Heart right ventricle (tissue), 16 donors: ENCODE measurements around the gene PRR9. TPM values are rescaled to one million over a fixed set of nuclear protein-coding genes. Genes with fewer than 3 reads are reported as not detected.

ENCODE experiments used
- ATAC-seq, 8 donors: fragments of 200-7000 bp; cut with Tn5 transposase; one replicate each; pipeline ENCODE4 v1.9.1; 2020; ENCODE audit warnings: mild to moderate bottlenecking in 8 of 8, moderate library complexity in 8 of 8, moderate number of reproducible peaks in 1 of 8
- DNase-seq, 2 donors: peaks; one replicate each; pipeline ENCODE4 v3.0.0-alpha.2; 2020
- H3K27ac ChIP-seq, 10 donors: fragments of 200-600 bp; sonication (generic) in 2 of 10; one replicate each; pipeline versions ENCODE4 v1.5.0 to v1.8.0; 2020 to 2022; ENCODE audit warnings: mild to moderate bottlenecking in 3 of 10
- H3K27me3 ChIP-seq, 7 donors: fragments of 200-600 bp; one replicate each; pipeline ENCODE4 v1.8.0; 2021 to 2022; ENCODE audit warnings: mild to moderate bottlenecking in 2 of 7
- H3K36me3 ChIP-seq, 9 donors: fragments of 200-600 bp; sonication (generic) in 1 of 9; one replicate each; pipeline versions ENCODE4 v1.5.0 to v1.8.0; 2020 to 2022; ENCODE audit warnings: mild to moderate bottlenecking in 2 of 9
- H3K4me1 ChIP-seq, 9 donors: fragments of 200-600 bp; sonication (generic) in 1 of 9; one replicate each; pipeline versions ENCODE4 v1.5.0 to v1.8.0; 2020 to 2022; ENCODE audit warnings: mild to moderate bottlenecking in 4 of 9
- H3K4me3 ChIP-seq, 10 donors: fragments of 200-600 bp; sonication (generic) in 2 of 10; one replicate each; pipeline versions ENCODE4 v1.5.0 to v1.8.0; 2020 to 2022; ENCODE audit warnings: mild to moderate bottlenecking in 7 of 10, moderate library complexity in 2 of 10
- H3K9me3 ChIP-seq, 11 donors: fragments of 200-600 bp in 10 of 11; sonication (generic) in 2 of 11; one replicate each; pipeline versions ENCODE4 v1.5.0 to v1.8.0; 2013 to 2022; ENCODE audit warnings: mild to moderate bottlenecking in 2 of 11, control low read depth in 1 of 11, moderate library complexity in 1 of 11
- CTCF ChIP-seq, 9 donors: fragments of 200-600 bp; sonication (generic) in 2 of 9; IDR thresholded peaks; one replicate each; pipeline versions ENCODE4 v1.5.0 to v1.8.0; 2021 to 2022; ENCODE audit warnings: antibody characterized with exemption in 9 of 9, mild to moderate bottlenecking in 5 of 9, moderate library complexity in 1 of 9
- WGBS, 2 donors: extraction: QIAGEN DNeasy Blood & Tissue Kit; methylation state at CpG; one replicate each; pipeline ENCODE4 v1.1.7; 2013; ENCODE audit warnings: inconsistent platforms in 1 of 2; 5-methylcytosine and 5-hydroxymethylcytosine counted together
- intact Hi-C, 10 donors: fragments of 100-400 bp; cut with DNase I; formaldehyde crosslinking; loops; one replicate each; pipeline versions ENCODE4 v1.11.1 to v1.14.2; 2022
- polyA plus RNA-seq, 2 donors: library from polyadenylated mRNA; stranded (reverse); fragments of 200-250 nt; gene quantifications; one replicate each; pipeline ENCODE4 v1.2.3, GENCODE V29; 2013
- total RNA-seq, 10 donors: library from RNA; stranded (reverse); fragmentation: NEBNext Ultra II Directional in 3 of 10; extraction: Animal tissue kit (Norgen Biotek cat#: 25700) in 3 of 10; gene quantifications; one replicate each; pipeline versions ENCODE4 v1.2.1 to v1.2.4, GENCODE V29; 2021 to 2023
- donor health status: Arrhythmogenic right ventricular cardiomyopathy.
- donor health status: ischemic (EF 13 %, LVEDD 7.1; RV severe dilation, severe dysfunction).
- donor health status: healthy with polysubstance abuse.
- donor health status: DM: no; HTN: yes; CAD: no.
- donor health status: DM: no; HTN: no; CAD: no.
- donor health status: ischemic (EF 25% LVEDD 6.9; RV normal size, moderate dysfunction).
- donor health status: ischemic (EF 25% LVEDD 5.7; RV mildly dilated, moderate dysfunction).
- donor health status: healthy.
- donor health status: DM: yes; HTN: yes; CAD: no.
- donor health status: Ischemic cardiomyopathy.
- donor health status: ischemic (EF 35%, LVEDD 5.7; RV mildly dilated, moderate dysfunction).
- donor health status: nonischemic (EF 11% LVEDD 7.7; RV severe dilation, severe dysfunction).
- donor health status: DM: yes; HTN: yes; CAD: no.
- donor health status: PGD.
- donor health status: ischemic (EF 29% LVEDD 5.4; RV normal size, mild dysfunction).
- donor health status: nonischemic (EF 23%, LVEDD 6.1; RV moderate dilation, normal function).

Gene PRR9
- total and polyA plus RNA-seq, 12 donors = not detected

DNA sequence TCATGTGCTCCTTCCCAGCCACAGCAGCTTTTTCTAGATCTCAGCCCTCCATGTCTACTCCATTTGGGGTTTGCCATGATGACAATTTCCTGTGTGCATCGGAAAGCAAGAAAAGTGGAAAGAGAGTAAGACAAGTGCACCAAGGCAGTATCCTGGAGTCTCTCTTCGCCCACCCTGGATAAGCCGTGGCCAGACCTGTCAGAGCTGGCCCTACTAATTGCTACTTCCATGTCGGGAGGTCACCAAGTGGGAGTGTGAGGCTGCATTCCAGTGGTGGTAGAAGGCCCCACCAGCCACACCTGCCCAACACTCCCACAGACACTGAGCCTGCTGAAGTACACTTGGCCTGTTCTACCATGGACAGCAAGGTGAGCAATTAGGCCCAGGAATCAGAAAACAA lies 28.1 kb downstream of the PRR9 start:
- no peak for DNase-seq
- no peak for TF ChIP-seq CTCF (IDR thresholded peaks at IDR 0.05)
- WGBS, 2 donors = 91 to 94% methylated on average over 4 of the region's 4 CpGs

GRCh38 chr1:153246018-153246417 lies 28.6 kb downstream of the PRR9 start:
- H3K27me3 ChIP-seq = peaks cover 0 to 48% (median 19%) of the 10 kb centered on the region in 7 donors
- H3K36me3 ChIP-seq = no peaks in the 10 kb centered on the region
- intact Hi-C loops = no loop called here
- no peak for DNase-seq
- H3K9me3 ChIP-seq = no peaks in the 10 kb centered on the region
- no peaks in the 10 kb centered on the region for H3K4me1 ChIP-seq
- no peak overlapping the region for H3K4me3 ChIP-seq
- no peak for TF ChIP-seq CTCF (IDR thresholded peaks at IDR 0.05)
- 83 to 96% methylated on average over 1 of the region's 1 CpG for WGBS, 2 donors
- no peak for ATAC-seq
- H3K27ac ChIP-seq = no peak overlapping the region

More for the DNA sequence above, 28.1 kb downstream of the PRR9 start:
- intact Hi-C loops = no loop called here
- peaks cover 0 to 44% (median 18%) of the 10 kb centered on the region in 7 donors for H3K27me3 ChIP-seq
- no peak overlapping the region for H3K4me3 ChIP-seq
- no peak overlapping the region for H3K27ac ChIP-seq
- no peaks in the 10 kb centered on the region for H3K9me3 ChIP-seq
- H3K4me1 ChIP-seq = no peaks in the 10 kb centered on the region
- H3K36me3 ChIP-seq = no peaks in the 10 kb centered on the region
- ATAC-seq = no peak

DNA sequence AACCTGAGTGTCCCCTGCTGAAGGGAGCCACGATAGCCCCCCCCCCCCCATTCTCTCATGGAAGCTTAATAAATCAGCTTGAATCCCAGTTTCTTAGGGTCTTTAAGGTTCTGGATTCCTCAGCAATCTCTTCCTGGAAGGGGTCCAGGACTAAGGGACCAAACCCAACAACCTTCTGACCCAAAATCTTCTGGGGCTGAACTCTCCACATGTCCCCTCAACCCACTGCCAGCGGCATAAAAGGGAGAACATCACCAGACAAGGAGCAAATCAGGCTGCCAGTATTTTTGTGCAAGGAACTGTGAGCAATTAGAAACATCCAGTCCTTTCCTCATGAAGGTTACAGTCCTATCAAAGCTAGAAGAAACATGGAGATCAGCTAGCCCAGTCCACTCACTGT lies 29.4 kb downstream of the PRR9 start:
- peaks cover 0 to 51% (median 20%) of the 10 kb centered on the region in 7 donors for H3K27me3 ChIP-seq
- 73 to 84% methylated on average over 2 of the region's 2 CpGs for WGBS, 2 donors
- H3K27ac ChIP-seq = no peak overlapping the region
- H3K36me3 ChIP-seq = no peaks in the 10 kb centered on the region
- no peak for DNase-seq
- no peak for TF ChIP-seq CTCF (IDR thresholded peaks at IDR 0.05)
- intact Hi-C loops = no loop called here
- H3K4me3 ChIP-seq = no peak overlapping the region
- H3K4me1 ChIP-seq = no peaks in the 10 kb centered on the region
- ATAC-seq = no peak
- no peaks in the 10 kb centered on the region for H3K9me3 ChIP-seq

GRCh38 chr1:153248176-153248879 lies 30.9 kb downstream of the PRR9 start:
- Histone ChIP-seq H3K36me3 (no peaks in the 10 kb centered on the region), H3K4me1 (no peaks in the 10 kb centered on the region), H3K27me3 (peaks cover 0 to 48% (median 20%) of the 10 kb centered on the region in 7 donors), H3K9me3 (no peaks in the 10 kb centered on the region), H3K4me3 (no peak overlapping the region), H3K27ac (no peak overlapping the region)
- intact Hi-C loops = no loop called here
- no peak for ATAC-seq
- no peak for DNase-seq
- 61 to 62% methylated on average over 5 of the region's 5 CpGs for WGBS, 2 donors
- no peak for TF ChIP-seq CTCF (IDR thresholded peaks at IDR 0.05)
